Liver (tissue), 9 donors: ENCODE data around the gene BICDL1. TPM values are rescaled to one million over a fixed set of nuclear protein-coding genes. Genes with fewer than 3 reads are reported as not detected.

Experiments used
- DNase-seq: peaks from one replicate; pipeline ENCODE4 v3.0.0-alpha.2; 2017; ENCODE audit warnings: low spot score
- H3K27ac ChIP-seq, 2 donors: one replicate each; pipeline ENCODE4 v1.7.0; 2013; ENCODE audit warnings: inconsistent platforms in 2 of 2, low read length in 2 of 2, control low read depth in 1 of 2, low read depth in 1 of 2, mild to moderate bottlenecking in 1 of 2
- H3K27me3 ChIP-seq, 4 donors: one replicate each; pipeline versions ENCODE4 v1.6.1 to v1.7.0; 2013; ENCODE audit warnings: low read length in 3 of 4, inconsistent platforms in 1 of 4, mild to moderate bottlenecking in 1 of 4, moderate library complexity in 1 of 4; ENCODE audit not compliant: control insufficient read depth in 4 of 4, insufficient read depth in 4 of 4
- H3K36me3 ChIP-seq, 4 donors: one replicate each; pipeline versions ENCODE4 v1.6.1 to v1.7.0; 2013; ENCODE audit warnings: low read length in 3 of 4, mild to moderate bottlenecking in 3 of 4, low read depth in 1 of 4, moderate library complexity in 1 of 4; ENCODE audit not compliant: control insufficient read depth in 4 of 4, insufficient read depth in 3 of 4
- H3K4me1 ChIP-seq, 4 donors: one replicate each; pipeline versions ENCODE4 v1.6.1 to v1.7.0; 2013; ENCODE audit warnings: low read length in 3 of 4, mild to moderate bottlenecking in 3 of 4, moderate library complexity in 1 of 4; ENCODE audit not compliant: control insufficient read depth in 4 of 4, insufficient read depth in 4 of 4
- H3K4me3 ChIP-seq, 3 donors: one replicate each; pipeline versions ENCODE4 v1.6.1 to v1.7.0; 2013; ENCODE audit warnings: low read length in 3 of 3, control low read depth in 1 of 3, low read depth in 1 of 3, mild to moderate bottlenecking in 1 of 3
- H3K9ac ChIP-seq, 2 donors: one replicate each; pipeline ENCODE4 v1.7.0; 2013; ENCODE audit warnings: low read length in 2 of 2, mild to moderate bottlenecking in 2 of 2, moderate library complexity in 2 of 2, control low read depth in 1 of 2, low read depth in 1 of 2
- H3K9me3 ChIP-seq, 4 donors: one replicate each; pipeline versions ENCODE4 v1.6.1 to v1.7.0; 2013; ENCODE audit warnings: low read length in 3 of 4; ENCODE audit not compliant: control insufficient read depth in 4 of 4
- ATF3 ChIP-seq: IDR thresholded peaks from 2 replicates; pipeline ENCODE4 v1.6.1; 2016; ENCODE audit warnings: antibody characterized with exemption
- CTCF ChIP-seq: fragments of 150-350 bp; IDR thresholded peaks from 2 replicates; pipeline ENCODE4 v1.5.1; 2017; ENCODE audit warnings: improper control_type of control experiment, low read depth, low read length; ENCODE audit not compliant: missing input control
- EGR1 ChIP-seq, 2 donors: IDR thresholded peaks; 2 replicates each; pipeline ENCODE4 v1.6.1; 2016 to 2018; ENCODE audit warnings: antibody characterized with exemption in 2 of 2, low read depth in 2 of 2
- FOXA1 ChIP-seq: IDR thresholded peaks from 2 replicates; pipeline ENCODE4 v1.6.1; 2016; ENCODE audit warnings: antibody characterized with exemption
- FOXA2 ChIP-seq: IDR thresholded peaks from 2 replicates; pipeline ENCODE4 v1.6.1; 2016; ENCODE audit warnings: antibody characterized with exemption
- GABPA ChIP-seq, 2 donors: IDR thresholded peaks in 1 of 2; conservative IDR thresholded peaks in 1 of 2; 2 replicates each; pipeline ENCODE4 v1.6.1; 2016; ENCODE audit warnings: antibody characterized with exemption in 2 of 2, mild to moderate bottlenecking in 1 of 2, moderate library complexity in 1 of 2
- HNF4A ChIP-seq, 2 donors: conservative IDR thresholded peaks; 2 replicates each; pipeline ENCODE4 v1.6.1; 2016; ENCODE audit warnings: antibody characterized with exemption in 2 of 2, mild to moderate bottlenecking in 2 of 2
- HNF4G ChIP-seq: IDR thresholded peaks from 2 replicates; pipeline ENCODE4 v1.6.1; 2016; ENCODE audit warnings: antibody characterized with exemption
- JUND ChIP-seq, 2 donors: IDR thresholded peaks; 2 replicates each; pipeline ENCODE4 v1.6.1; 2016; ENCODE audit warnings: antibody characterized with exemption in 2 of 2
- MAX ChIP-seq: IDR thresholded peaks from 2 replicates; pipeline ENCODE4 v1.6.1; 2016; ENCODE audit warnings: antibody characterized with exemption
- NR2F2 ChIP-seq: IDR thresholded peaks from 2 replicates; pipeline ENCODE4 v1.6.1; 2016; ENCODE audit warnings: antibody characterized with exemption
- RAD21 ChIP-seq, 2 donors: IDR thresholded peaks; 2 replicates each; pipeline ENCODE4 v1.6.1; 2016; ENCODE audit warnings: antibody characterized with exemption in 2 of 2, mild to moderate bottlenecking in 2 of 2
- REST ChIP-seq: IDR thresholded peaks from 2 replicates; pipeline ENCODE4 v1.6.1; 2016; ENCODE audit warnings: antibody characterized with exemption, mild to moderate bottlenecking
- RXRA ChIP-seq, 2 donors: IDR thresholded peaks; 2 replicates each; pipeline ENCODE4 v1.6.1; 2017 to 2018; ENCODE audit warnings: antibody characterized with exemption in 2 of 2, mild to moderate bottlenecking in 1 of 2
- SP1 ChIP-seq: IDR thresholded peaks from 2 replicates; pipeline ENCODE4 v1.6.1; 2018; ENCODE audit warnings: antibody characterized with exemption, mild to moderate bottlenecking
- YY1 ChIP-seq: IDR thresholded peaks from 2 replicates; pipeline ENCODE4 v1.6.1; 2016; ENCODE audit warnings: antibody characterized with exemption, mild to moderate bottlenecking
- ZBTB33 ChIP-seq: IDR thresholded peaks from 2 replicates; pipeline ENCODE4 v1.6.1; 2016; ENCODE audit warnings: antibody characterized with exemption
- WGBS: extraction: QIAGEN DNeasy Blood & Tissue Kit; methylation state at CpG from one replicate; pipeline ENCODE4 v1.1.7; 2013; 5-methylcytosine and 5-hydroxymethylcytosine counted together
- polyA plus RNA-seq, 2 donors: library from polyadenylated mRNA; stranded (reverse) in 1 of 2; unstranded in 1 of 2; fragments of 200-250 nt in 1 of 2; fragments of >200 nt in 1 of 2; fragmentation: Nextera tagmentation in 1 of 2; extraction: Ambion mirVana in 1 of 2; gene quantifications; one replicate each; pipeline versions ENCODE4 v1.2.1 to v1.2.3, GENCODE V29; 2013 to 2015
- total RNA-seq, 2 donors: library from RNA; depleted of rRNA; stranded (reverse); fragments of >200 nt; gene quantifications; one replicate each; pipeline ENCODE4 v1.2.3, GENCODE V29; 2014
- donor health status: healthy.
- donor health status: healthy.
- donor health status: healthy.
- donor health status: healthy.
- donor health status: healthy.

BICDL1 gene
- total and polyA plus RNA-seq, 4 donors = 0.65 to 3.8 (median 2.3) TPM

- no peak overlapping the region for H3K4me3 ChIP-seq
- no peak overlapping the region for H3K9ac ChIP-seq
- H3K36me3 ChIP-seq = no peaks in the 10 kb centered on the region
- H3K4me1 ChIP-seq = no peaks in the 10 kb centered on the region
- no peak for TF ChIP-seq FOXA1
- no peak for TF ChIP-seq JUND (IDR thresholded peaks at IDR 0.05)
- TF ChIP-seq EGR1 (IDR thresholded peaks at IDR 0.05; ENCODE audit: low read depth in 2 of 2) = no peak
- no peak for TF ChIP-seq FOXA2
- TF ChIP-seq CTCF = no peak
- no peak for TF ChIP-seq NR2F2
- no peak for TF ChIP-seq GABPA (IDR thresholded peaks at IDR 0.05 in 1 of 2, conservative IDR thresholded peaks at IDR 0.05 in 1 of 2)
- no peak for TF ChIP-seq HNF4A (conservative IDR thresholded peaks at IDR 0.05)
- no peak for TF ChIP-seq RAD21 (IDR thresholded peaks at IDR 0.05)
- no peak for TF ChIP-seq SP1
- TF ChIP-seq HNF4G = no peak
- no peak for TF ChIP-seq YY1
- TF ChIP-seq ZBTB33 = no peak
- H3K27me3 ChIP-seq = no peaks in the 10 kb centered on the region
- no peak overlapping the region for H3K27ac ChIP-seq
- H3K9me3 ChIP-seq = no peaks in the 10 kb centered on the region
- 84% methylated on average over 7 of the region's 7 CpGs for WGBS
- DNase-seq = no peak
Observed at GRCh38 chr12:119942386-119942785, 46.6 kb upstream of the BICDL1 start.

- Histone ChIP-seq H3K9me3 (no peaks in the 10 kb centered on the region), H3K27ac (no peak overlapping the region), H3K4me3 (no peak overlapping the region), H3K36me3 (no peaks in the 10 kb centered on the region), H3K9ac (no peak overlapping the region), H3K27me3 (no peaks in the 10 kb centered on the region), H3K4me1 (no peaks in the 10 kb centered on the region)
- DNase-seq = no peak
- TF ChIP-seq CTCF (no peak), REST (no peak), NR2F2 (no peak), ATF3 (no peak), HNF4G (no peak), RXRA (IDR thresholded peaks at IDR 0.05) (no peak), HNF4A (conservative IDR thresholded peaks at IDR 0.05) (no peak), MAX (no peak)
- WGBS = 90% methylated on average over 6 of the region's 6 CpGs
Observed at GRCh38 chr12:119946213-119946612, 42.8 kb upstream of the BICDL1 start.
